Measurements from ENCODE around the gene ZNF276.
"Not testable (repeated sequence)": the region's sequence is repeated elsewhere in the genome, so short reads cannot be mapped to it uniquely, and the experiment has no call there.

The ZNF276 gene

GRCh38 chr16:89697616-89698331 lies 23.6 kb upstream of the ZNF276 start:
- DNase-seq (ENCODE audit: low spot score) = no peak
- H3K4me3 ChIP-seq = no peak overlapping the region
- no peak for TF ChIP-seq CTCF (IDR thresholded peaks at IDR 0.05)
- no peak overlapping the region for H3K27ac ChIP-seq

DNA sequence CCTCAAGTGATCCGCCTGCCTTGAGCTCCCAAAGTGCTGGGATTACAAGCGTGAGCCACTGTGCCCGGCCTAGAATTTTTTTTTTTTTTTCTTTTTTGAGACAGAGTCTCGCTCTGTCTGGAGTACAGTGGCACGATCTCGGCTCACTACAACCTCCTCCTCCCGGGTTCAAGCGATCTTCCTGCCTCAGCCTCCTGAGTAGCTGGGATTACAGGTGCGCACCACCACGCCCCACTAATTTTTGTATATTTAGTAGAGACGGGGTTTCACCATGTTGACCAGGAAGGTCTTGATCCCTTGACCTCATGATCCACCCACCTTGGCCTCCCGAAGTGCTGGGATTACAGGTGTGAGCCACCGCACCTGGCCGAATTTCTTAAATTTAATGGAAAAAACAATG lies 22.6 kb upstream of the ZNF276 start:
- H3K27ac ChIP-seq; DNase-seq (ENCODE audit: low spot score); H3K4me3 ChIP-seq: not testable (repeated sequence)

GRCh38 chr16:89699629-89700099 lies 21.7 kb upstream of the ZNF276 start:
- not testable (repeated sequence) for DNase-seq (ENCODE audit: low spot score)
- peak overlapping the region; percentile 76 to 90 for H3K27ac ChIP-seq
- H3K4me3 ChIP-seq = peak overlapping the region; percentile 82

- peak overlapping the region; percentile 82 for H3K4me3 ChIP-seq
- DNase-seq (ENCODE audit: low spot score) = peak; percentile 98
- peak overlapping the region; percentile 76 to 90 for H3K27ac ChIP-seq
- TF ChIP-seq CTCF (IDR thresholded peaks at IDR 0.05) = no peak
Observed at GRCh38 chr16:89700100-89700648, 21.2 kb upstream of the ZNF276 start.

DNA sequence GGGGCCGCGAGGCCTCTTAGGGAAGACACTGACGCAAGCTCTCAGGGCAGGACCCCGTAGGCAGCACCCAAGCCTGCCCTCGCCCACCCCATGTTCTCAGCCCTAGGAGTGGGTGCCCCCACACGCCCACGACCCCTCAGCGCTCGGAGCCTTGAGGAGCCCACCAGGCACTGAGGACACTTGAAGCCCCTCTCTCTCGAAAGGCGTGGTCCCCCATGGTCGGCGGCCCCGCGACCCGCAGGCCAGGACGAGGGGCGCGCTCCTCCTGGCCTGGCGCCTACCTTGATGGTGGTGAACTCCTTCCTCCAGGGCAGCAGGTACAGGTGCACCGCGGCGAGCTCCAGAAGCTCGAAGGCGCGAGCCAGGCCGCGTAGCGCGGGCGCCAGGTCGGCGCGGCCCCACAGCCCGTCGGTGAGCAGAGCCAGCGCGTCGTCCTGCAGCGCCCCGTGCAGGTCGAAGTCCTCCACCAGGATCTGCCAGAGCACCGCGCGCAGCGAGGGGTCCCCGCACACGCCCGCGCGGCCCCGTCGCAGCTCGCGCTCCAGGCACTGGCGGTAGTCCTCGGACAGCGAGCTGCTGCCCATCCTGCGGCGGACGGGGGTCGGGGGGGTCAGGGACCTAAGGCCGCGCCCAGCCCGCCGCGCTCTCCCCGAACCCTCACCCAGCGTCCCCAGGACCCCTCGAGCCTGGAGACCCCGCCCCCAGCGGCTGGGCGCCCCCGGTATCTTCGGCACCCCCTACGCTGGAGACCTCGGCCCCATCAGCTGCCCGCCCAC lies 20.5 kb upstream of the ZNF276 start:
- peak overlapping the region; percentile 82 for H3K4me3 ChIP-seq
- peak overlapping the region; percentile 76 to 90 for H3K27ac ChIP-seq
- no peak for DNase-seq (ENCODE audit: low spot score)
- TF ChIP-seq CTCF (IDR thresholded peaks at IDR 0.05) = no peak

DNA sequence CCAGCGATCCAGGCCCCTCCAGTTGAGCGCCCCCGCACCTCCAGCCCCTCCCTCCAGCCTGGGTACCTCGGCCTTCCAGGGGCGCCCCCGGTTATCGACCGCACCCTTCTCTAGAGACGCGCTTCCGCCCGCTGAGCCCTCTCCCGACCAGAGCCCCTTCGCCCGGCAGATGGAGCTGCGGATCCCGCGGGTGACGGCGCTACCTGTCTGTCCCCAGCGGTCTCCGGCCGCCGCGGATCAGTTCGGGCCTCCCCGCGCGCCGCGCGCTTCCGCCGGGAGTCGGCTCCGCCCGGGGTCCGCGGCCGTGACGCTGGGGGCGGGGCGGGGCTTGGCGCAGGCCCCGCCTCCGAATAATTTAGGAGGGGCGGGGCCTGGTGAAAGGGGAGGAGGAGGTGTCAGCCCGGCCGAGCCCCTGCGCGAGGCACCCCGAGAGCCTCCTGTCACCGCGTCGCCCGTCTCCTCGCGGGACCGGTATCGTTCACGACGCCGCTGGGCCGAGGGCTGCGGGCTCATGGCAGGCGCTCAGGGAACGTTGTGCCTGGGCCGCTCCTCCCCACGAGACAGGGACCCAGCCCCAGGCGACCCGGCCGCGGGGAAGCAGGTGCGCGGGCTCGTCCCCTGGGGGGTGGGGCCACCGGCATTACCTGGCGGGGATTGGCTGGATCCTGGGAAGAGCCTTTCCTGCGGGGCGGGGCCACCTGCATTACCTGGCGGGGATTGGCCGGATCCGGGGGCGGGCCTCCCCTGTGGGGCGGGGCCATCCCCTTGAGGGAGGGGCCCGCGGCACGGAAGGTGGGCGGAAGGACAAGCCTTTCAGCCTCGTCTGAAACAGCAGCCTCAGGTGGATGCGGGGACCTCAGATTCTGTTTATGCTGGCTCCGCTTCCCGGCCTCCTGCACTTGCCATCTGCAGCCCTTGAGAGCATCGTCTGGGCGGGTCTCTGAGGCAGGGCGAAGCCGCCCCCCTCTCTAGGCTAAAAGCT lies 19.6 kb upstream of the ZNF276 start, which contains the start of gene SPATA2L:
Gene SPATA2L (minus strand): TSS at position 281 of the 982 bp plus-strand sequence. CDS start 473 bp downstream, outside the sequence.
- H3K4me3 ChIP-seq = peak within 1 kb of the TSS; percentile 82
- peak; percentile 89 for DNase-seq (ENCODE audit: low spot score)
- peak within 1 kb of the TSS; percentile 76 to 90 for H3K27ac ChIP-seq
- TF ChIP-seq CTCF (IDR thresholded peaks at IDR 0.05) = no peak

- H3K27ac ChIP-seq = no peak overlapping the region
- H3K4me3 ChIP-seq = no peak overlapping the region
- DNase-seq (ENCODE audit: low spot score) = no peak
- no peak for TF ChIP-seq CTCF (IDR thresholded peaks at IDR 0.05)
Observed at GRCh38 chr16:89704281-89704680, 17.1 kb upstream of the ZNF276 start.
